Jurkat, Clone E6-1 (cell line): ENCODE data around the gene SOX12. TPM values are rescaled to one million over a fixed set of nuclear protein-coding genes. Genes with fewer than 3 reads are reported as not detected.

Experiments
- DNase-seq: peaks from one replicate; pipeline ENCODE4 v3.0.0-alpha.2; 2011; ENCODE audit warnings: low read depth, low spot score
- H3K4me3 ChIP-seq: 2 replicates; pipeline ENCODE4 v1.5.1; 2011; ENCODE audit warnings: mild to moderate bottlenecking, low read length, control low read depth, moderate library complexity
- polyA plus RNA-seq: library from polyadenylated mRNA; unstranded; fragments of >200 nt; gene quantifications from one replicate; pipeline ENCODE4 v1.2.1, GENCODE V29; 2012; ENCODE audit warnings: missing spikeins; ENCODE audit not compliant: insufficient read length, insufficient read depth

The SOX12 gene
- polyA plus RNA-seq: 18.5 TPM

DNA sequence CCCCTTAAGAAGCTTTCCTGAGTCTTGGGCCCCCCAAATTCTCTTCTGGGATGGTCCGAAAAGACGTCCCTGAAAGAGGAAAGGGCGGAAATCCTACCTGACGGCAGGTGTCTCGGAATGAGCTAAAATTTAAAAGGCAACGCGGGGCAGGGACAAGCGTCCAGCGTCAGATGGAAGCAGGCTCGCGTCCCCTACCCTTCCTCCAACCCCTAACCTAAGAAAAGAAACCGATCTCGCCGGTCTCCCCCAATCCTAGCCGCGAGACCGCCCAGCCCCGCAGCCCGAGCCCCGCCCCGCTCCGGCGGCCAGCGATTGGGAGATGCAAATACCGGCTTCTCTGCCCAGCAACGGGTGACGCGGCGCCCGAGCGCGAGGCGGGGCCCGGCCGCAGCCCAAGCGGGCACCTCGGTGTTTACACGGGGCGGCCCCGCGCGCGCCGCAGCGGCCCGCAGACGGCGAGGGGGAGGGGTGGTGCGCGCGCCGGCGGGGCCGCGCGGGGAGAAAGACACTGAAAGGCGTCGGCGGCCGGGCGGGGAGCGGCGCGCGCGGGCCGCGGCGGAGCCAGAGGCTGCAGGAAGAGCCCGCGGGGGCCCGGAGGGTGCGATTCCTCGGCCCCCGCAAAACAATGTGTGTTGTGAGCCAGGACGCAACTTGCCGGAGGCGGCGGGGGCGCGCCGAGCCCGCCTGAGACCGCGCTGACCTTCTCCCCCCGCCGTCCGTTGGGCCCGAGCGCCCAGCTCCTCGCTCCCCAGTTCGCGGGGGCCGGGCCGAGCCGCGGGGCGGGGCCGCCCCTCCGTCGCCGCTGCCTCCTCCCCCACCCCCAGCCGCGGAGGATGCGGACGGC, at the start of gene SOX12:
Gene SOX12, plus strand, starts transcription at position 508 of the 844 bp plus-strand sequence. CDS start 373 bp downstream, outside the sequence.
- peak; percentile 82 for DNase-seq
- H3K4me3 ChIP-seq: peak within 1 kb of the TSS; percentile 73

DNA sequence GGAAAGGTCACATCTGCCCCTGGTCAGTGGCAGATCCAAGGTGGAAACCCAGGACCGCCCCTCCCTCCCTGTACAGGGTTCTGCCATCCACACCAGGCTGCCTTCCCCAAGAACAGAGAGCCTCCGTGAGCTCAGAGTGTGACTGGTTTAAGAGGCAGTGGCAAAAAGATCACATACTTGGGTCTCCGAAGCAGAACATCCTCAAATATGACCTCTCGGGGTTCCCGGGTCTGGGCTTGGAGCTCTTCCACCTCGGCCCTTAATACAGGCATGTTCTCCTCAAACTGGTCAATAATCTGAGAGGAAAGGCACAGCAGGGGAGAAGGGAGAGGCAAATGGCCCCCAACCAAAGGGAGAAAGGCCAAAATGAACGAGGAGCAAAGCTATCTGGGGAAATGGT, 49.6 kb upstream of the SOX12 start:
- DNase-seq: no peak
- H3K4me3 ChIP-seq: no peak overlapping the region

DNA sequence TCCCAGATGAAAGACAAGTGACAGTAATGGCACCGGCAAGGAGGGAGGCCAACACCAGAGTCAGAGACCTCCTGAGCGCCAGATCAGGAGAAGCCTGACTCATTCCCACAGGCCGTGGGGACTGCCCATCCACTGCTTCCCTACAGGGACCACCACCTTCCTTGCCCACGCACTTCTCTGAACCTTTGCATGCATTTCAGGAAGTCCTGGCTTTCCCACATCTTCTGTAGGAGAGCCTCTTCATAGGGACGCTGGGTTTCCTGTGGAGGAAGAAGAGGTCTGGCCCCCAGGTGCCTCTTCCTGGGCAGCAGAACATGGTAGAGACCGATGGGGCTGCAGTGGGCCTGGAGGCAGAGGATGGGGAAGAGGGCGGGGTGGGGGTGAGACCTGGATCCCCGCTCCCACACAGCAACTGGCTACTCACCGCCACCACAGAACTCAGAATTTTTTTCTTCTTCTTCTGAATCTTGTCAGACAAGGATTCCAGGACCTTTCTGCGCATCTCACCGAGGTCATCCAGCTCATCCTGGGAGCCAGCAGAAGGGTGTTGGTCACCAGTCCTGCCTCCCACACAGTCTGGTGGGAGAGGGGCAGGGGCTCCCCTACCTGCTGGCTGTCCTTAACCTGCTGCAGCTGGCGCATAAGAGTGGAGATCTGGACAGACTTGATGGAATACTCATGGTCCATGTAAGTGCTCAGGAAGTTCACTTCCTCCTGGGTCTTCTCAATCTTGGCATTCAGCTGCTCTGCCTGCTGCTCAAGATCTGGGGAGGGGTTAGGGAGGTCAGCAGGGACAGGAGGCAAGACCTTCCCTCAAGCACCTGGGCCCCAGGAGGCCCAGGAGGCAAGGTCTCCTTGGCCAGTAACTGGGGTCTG, 48.5 kb upstream of the SOX12 start:
- H3K4me3 ChIP-seq: no peak overlapping the region
- DNase-seq: no peak

DNA sequence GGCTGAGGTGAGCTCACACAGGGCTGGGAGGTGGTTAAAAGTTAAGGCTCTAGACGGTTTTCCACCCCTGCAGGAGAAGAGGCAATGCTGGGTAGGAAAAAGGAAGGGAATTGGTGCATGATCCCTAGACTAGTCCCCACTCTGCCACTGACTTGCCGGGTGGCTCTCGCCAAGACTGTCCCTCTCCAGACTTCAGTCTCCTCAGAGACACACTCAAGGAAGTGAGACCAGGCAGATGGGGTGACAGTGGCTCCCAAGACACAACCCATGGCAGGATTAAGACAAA, 47.9 kb upstream of the SOX12 start:
- DNase-seq: no peak
- no peak overlapping the region for H3K4me3 ChIP-seq

DNA sequence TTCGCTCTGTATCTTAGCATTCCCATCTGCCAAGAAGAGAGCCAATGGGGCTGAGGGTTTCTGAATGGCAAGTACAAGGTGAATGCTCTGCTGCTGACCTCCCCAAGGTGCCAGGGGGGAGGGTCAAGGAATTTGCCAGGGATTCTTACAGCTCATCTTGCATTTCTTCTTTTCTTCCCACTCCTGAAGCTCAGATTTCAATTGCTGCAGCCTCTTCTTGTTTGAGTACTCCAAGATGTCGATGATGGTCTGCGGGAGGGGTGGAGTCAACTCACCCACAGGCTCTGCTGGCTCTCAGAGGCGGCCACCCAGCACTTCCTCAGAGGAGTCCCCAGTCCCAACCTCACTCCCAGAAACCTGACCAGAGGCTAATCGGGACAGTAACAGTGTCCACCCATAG, 47.2 kb upstream of the SOX12 start:
- DNase-seq: no peak
- no peak overlapping the region for H3K4me3 ChIP-seq

DNA sequence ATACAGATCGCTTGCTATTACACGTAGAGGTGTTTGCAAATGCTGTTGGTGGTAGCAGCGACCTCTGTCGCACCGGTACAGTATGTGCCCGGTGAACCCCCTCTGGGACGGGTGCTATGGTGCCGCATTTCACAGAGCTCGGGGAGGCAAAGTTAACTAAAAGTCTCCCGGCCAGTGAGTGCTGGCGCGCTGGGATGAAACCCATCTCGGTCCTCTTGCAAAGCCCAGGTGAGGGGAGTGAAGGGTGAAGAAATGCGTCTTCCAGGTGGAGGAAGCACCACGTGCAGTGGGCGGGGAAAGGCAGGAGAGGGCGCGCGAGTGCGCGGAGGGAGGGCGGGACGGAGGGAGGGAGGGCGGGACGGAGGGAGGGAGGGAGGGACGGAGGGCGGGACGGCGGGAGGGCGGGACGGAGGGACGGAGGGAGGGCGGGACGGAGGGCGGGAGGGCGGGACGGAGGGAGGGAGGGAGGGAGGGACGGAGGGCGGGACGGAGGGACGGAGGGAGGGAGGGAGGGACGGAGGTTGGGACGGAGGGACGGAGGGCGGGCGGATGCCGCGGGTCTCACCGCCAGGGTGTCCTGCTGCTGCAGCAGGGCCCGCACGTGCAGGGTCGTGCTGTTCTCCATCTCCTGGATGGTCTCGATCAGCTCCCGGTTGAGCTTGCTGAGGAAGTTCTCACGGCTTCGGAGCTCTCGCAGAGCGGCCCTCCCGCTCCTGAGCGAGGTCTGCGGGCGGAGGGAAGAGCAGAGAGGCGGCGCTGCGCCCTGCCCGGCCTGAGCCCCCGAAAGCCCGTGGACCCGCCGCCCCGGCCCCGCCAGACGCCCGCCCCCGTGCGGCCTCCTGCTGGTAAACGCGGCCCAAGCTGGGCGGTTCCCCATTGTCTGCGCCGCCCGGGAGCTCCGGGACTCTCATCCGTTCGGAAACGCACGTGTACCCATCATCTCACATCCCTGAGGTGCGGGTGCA, 46.5 kb upstream of the SOX12 start:
- H3K4me3 ChIP-seq: no peak overlapping the region
- no peak for DNase-seq

DNA sequence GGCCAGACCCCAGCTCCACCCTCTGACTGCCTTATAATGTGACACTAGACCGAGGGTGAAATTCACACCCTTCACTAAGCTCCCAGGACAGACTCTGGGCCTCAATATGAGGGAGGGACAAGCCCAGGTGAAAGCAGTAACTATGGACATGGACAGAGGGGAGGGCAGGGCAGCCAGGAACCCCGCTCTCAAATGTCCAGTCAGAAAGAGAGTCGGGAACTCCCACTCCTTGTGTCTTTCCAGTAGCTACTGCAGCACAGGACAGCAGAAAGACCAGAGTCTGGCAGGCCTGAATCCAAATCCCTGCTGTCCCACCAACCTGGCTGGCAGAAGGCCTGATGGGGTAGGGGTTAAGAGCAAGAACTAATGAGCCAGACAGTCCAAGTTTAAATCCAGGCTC, 41.2 kb upstream of the SOX12 start:
- no peak overlapping the region for H3K4me3 ChIP-seq
- no peak for DNase-seq

DNA sequence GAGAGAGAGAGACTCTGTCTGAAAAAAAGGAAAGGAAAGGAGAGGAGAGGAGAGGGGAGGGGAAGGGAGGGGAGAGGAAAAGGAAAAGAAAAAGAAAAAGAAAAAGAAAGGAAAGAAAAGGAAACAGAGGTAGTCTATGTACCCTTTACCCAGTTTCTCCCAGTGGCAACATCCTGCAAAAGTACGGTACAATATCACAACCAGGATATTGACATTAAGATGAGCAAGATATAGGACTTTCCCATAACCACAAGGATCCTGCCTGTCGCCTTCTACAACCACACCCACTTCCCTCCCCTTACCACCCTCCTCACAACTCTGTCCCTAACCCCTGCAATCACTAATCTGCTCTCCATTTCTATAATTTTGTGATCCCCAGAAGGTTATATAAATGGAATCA, 38.8 kb upstream of the SOX12 start:
- DNase-seq: no peak
- H3K4me3 ChIP-seq: no peak overlapping the region

DNA sequence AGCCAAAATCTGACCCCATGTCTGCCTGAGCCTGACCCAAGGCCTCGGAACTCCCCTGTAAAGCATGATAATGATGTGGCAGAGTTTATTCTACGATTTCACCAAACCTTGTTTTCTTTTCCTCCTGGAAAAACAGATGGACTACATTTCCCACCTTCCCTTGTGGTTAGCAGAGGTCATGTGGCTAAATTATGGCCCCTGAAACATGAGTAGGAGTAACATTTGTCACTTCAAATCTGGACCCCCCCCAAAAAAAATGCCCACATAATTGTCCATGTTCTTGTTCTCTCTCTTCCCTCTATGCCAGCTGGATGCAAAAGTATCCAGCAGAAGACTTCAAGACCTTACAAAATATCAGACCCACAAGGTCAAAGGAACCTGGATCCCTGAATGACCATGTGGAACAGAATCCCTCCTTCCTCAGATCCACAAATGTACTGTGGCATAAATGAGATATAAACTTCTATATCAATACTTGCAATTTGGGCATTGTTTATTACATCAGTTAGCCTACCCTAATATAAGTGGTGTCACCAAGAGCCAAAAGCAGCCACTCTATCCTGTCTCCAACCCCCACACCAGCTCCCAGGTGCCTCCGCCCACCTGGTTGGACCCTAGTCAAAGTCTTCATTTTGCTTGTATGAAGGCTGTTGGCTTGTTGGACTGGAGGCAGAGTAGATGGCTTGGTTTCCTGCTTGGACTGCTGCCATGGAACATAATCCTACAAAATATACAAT, 36.2 kb upstream of the SOX12 start:
- H3K4me3 ChIP-seq: peak overlapping the region; percentile 96
- DNase-seq: no peak

DNA sequence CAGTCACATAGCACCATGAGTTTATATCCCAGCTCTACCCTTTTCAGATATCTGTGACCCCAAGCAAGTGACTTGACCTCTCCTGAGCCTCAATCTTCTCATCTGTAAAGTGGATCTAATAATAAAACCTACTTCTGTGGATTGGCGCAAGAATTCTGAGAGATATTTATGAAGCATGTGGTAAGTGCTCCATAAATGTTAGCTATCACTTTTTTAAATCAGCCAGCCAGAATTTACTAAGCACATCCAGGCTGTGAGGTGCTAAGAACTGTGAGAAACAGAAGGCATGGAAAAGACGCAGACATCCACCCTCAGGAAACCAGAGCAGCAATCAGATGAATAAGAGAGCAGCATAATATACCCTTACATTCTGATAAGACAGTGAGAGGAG, 35.7 kb upstream of the SOX12 start:
- no peak for DNase-seq
- H3K4me3 ChIP-seq: peak overlapping the region; percentile 96

DNA sequence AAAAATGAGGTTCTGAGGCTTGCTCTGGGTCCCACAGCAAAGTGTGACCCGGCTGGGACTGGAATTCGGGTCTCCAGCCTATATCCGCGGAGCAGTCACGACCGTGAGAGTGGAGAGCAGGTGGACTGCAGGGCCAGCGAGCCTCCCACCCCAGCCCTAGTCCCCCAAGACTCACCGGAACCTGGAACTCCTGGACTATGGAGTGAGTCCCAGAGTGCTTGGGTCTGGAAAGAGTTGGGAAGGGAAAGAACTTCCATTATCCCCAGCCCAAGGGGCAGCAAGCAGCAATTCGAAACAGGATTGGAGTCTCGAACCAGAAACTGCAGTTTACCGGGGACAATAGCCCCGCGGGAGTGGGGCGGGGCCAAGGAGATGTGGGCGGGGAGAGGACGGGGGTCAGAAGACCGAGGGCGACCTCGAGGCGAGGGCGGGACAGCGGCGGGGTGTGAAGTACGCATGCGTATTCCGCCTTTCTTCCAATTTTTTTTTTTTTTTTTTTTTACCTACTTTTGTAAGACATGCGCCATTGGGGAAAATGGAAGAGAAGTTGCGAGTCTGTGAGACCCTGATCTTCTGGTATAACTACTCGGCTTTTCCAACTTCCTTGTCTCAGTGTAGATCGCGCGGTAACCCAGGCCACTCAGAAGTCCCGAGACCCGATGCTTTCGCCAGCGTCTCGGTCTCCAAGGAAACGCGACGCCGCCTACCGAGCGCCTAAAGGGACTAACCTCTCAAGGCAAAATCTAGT, 35.1 kb upstream of the SOX12 start, which contains the start of gene C20orf96:
Gene C20orf96, minus strand, starts transcription at position 667 of the 748 bp plus-strand sequence. Its CDS starts 140 bp downstream, at position 527.
- peak; percentile 90 for DNase-seq

DNA sequence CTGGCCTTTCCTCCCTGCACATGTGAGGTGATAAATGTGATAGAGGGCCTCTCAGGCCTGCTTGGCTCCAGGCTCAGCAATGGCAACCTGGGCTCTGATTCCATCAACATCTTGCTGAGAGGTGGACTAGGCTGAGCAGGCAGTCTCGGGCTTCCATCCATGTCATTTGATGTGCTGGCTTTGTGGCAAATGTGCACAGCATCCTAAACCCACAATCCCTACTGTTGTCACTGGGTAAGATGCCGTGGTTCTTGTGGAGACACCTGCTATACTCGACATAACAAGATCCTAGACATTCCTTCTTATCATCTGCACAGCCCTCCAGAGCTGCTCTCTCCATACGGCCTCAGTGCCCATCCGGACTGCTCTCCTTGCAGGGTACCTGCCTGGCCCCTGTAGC, 30.8 kb upstream of the SOX12 start:
- no peak for DNase-seq

More for the DNA sequence above, 35.1 kb upstream of the SOX12 start, which contains the start of gene C20orf96:
- H3K4me3 ChIP-seq: peak within 1 kb of the TSS; percentile 96

DNA sequence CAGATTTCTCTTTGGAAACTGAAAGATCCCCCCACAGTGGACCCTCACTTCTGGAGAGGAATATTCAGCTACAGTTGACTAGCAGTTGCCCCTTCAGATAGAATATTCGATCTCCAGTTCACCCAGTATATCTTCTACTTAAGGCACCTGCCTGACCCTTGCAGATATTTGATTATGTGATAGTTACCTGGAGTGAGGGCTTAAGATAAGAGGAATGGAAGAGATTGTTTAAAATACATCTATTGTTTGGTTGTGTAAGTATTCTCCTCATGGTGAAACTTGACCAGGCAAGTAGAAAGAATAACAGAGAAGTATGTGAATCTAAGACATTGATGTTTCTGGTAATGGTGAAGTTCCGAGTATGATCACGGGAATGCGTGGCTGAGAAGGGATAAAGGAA, 29.5 kb upstream of the SOX12 start:
- no peak for DNase-seq
- no peak overlapping the region for H3K4me3 ChIP-seq

More for the DNA sequence above, 30.8 kb upstream of the SOX12 start:
- no peak overlapping the region for H3K4me3 ChIP-seq

DNA sequence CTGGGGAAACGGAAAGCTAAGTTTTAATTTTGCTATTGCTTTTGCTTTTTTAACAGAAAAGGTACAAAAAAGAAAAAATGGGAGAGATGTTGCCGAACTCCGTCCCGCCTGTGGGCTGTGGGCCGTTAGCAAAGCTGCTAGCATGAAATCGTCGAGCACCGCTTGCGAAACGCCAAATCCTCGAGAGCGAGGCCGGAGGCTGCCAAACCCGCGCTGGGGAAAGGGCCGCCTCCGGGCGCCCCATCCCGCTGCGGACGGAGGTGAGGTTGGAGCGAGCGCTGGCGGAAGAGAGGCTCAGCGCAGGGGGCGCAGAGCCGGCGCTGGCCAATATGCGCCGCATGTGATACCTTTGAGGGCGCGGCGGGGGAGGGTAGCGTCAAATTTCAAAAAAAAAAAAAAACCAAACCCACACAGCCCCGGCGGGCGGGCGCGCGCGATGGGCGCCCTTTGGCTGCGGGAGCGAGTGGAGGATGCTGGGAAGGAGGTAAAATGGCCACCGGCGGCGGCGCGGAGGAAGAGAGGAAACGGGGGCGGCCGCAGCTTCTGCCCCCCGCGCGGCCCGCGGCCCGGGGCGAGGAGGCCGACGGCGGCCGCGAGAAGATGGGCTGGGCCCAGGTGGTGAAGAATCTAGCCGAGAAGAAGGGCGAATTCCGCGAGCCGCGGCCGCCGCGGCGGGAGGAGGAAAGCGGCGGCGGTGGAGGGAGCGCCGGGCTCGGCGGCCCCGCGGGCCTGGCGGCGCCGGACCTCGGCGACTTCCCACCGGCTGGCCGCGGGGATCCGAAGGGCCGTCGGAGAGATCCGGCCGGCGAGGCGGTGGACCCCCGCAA, 28.0 kb upstream of the SOX12 start, which contains the start of gene ZCCHC3:
Gene ZCCHC3, plus strand, starts transcription at position 473 of the 827 bp plus-strand sequence. Its CDS starts 17 bp downstream, at position 490.
- H3K4me3 ChIP-seq: peak within 1 kb of the TSS; percentile 95
- DNase-seq: peak; percentile 86

DNA sequence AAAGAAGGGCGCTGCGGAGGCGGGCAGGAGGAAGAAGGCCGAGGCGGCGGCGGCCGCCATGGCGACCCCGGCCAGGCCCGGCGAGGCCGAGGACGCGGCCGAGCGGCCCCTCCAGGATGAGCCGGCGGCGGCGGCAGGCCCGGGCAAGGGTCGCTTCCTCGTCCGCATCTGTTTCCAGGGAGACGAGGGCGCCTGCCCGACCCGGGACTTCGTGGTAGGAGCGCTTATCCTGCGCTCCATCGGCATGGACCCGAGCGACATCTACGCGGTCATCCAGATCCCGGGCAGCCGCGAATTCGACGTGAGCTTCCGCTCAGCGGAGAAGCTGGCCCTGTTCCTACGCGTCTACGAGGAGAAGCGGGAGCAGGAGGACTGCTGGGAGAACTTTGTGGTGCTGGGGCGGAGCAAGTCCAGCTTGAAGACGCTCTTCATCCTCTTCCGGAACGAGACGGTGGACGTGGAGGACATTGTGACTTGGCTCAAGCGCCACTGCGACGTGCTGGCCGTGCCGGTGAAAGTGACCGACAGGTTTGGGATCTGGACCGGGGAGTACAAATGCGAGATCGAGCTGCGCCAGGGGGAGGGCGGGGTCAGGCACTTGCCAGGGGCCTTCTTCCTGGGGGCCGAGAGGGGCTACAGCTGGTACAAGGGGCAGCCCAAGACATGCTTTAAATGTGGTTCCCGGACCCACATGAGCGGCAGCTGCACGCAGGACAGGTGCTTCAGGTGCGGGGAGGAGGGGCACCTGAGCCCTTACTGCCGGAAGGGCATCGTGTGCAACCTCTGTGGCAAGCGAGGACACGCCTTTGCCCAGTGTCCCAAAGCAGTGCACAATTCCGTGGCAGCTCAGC, 27.2 kb upstream of the SOX12 start:
- DNase-seq: no peak
- peak overlapping the region; percentile 95 for H3K4me3 ChIP-seq
